OCI-LY3 (cell line): ENCODE measurements around the gene KLHL18.

ENCODE experiments used
- CTCF ChIP-seq: fragments of 200-600, 300-600 bp; sonication (generic); IDR thresholded peaks from 2 replicates; pipeline ENCODE4 v1.5.1; 2014; ENCODE audit warnings: antibody characterized with exemption, low read length, low read depth
- EZH2phosphoT487 ChIP-seq: fragments of 200-600 bp; shearing (Covaris generic); IDR thresholded peaks from 2 replicates; pipeline ENCODE4 v1.6.1; 2018; ENCODE audit warnings: antibody characterized with exemption, mixed run types, low read depth

GRCh38 chr3:47266709-47267489 lies 15.8 kb upstream of the KLHL18 start:
- TF ChIP-seq EZH2phosphoT487 (no peak), CTCF (no peak)
